Body of pancreas (tissue), 4 donors: ENCODE measurements around the gene RCN2. TPM values are rescaled to one million over a fixed set of nuclear protein-coding genes. Genes with fewer than 3 reads are reported as not detected.
A peak's percentile ranks its signal among the peaks of the same experiment; 100 is the strongest.

Experiments used
- ATAC-seq: fragments of 150-250 bp; one replicate; pipeline ENCODE4 v1.9.1; 2016
- DNase-seq, 4 donors: peaks; one replicate each; pipeline ENCODE4 v3.0.0-alpha.2; 2019
- H3K27ac ChIP-seq, 4 donors: fragments of 200-600 bp; sonication (generic); 1 replicate in 3 of 4; 2 replicates in 1 of 4; pipeline versions ENCODE4 v1.5.1 to v1.6.1; 2016 to 2019; ENCODE audit warnings: mild to moderate bottlenecking in 1 of 4, mixed read lengths in 1 of 4, moderate library complexity in 1 of 4
- H3K27me3 ChIP-seq, 2 donors: fragments of 200-600 bp; sonication (generic); one replicate each; pipeline ENCODE4 v1.6.0; 2016; ENCODE audit warnings: mild to moderate bottlenecking in 1 of 2
- H3K36me3 ChIP-seq, 2 donors: fragments of 200-600 bp; sonication (generic); replicated peaks in 1 of 2; 2 replicates each; pipeline ENCODE4 v1.5.1; 2016; ENCODE audit warnings: low read depth in 2 of 2; ENCODE audit not compliant: insufficient read depth in 1 of 2
- H3K4me1 ChIP-seq: fragments of 200-600 bp; sonication (generic); one replicate; pipeline ENCODE4 v1.6.0; 2016
- H3K4me3 ChIP-seq, 2 donors: fragments of 200-600 bp; sonication (generic); 1 replicate in 1 of 2; 2 replicates in 1 of 2; pipeline ENCODE4 v1.5.1; 2016 to 2019
- H3K9me3 ChIP-seq, 3 donors: fragments of 200-600 bp; sonication (generic); 1 replicate in 2 of 3; 2 replicates in 1 of 3; pipeline ENCODE4 v1.5.1; 2016
- POLR2A ChIP-seq, 3 donors: fragments of 450-650 bp; IDR thresholded peaks; one replicate each; pipeline ENCODE4 v1.6.1; 2016; ENCODE audit warnings: antibody characterized with exemption in 3 of 3, mild to moderate bottlenecking in 2 of 3
- WGBS, 2 donors: methylation state at CpG; one replicate each; pipeline ENCODE4 v1.1.5; 2017; 5-methylcytosine and 5-hydroxymethylcytosine counted together
- intact Hi-C: fragments of 100-400 bp; cut with DNase I; formaldehyde crosslinking; loops from one replicate; pipeline ENCODE4 v1.15.1; 2023
- total RNA-seq, 2 donors: library from RNA; depleted of rRNA; stranded (reverse); fragments of >200 nt; gene quantifications; one replicate each; pipeline ENCODE4 v1.1.0, GENCODE V29; 2016
- TF ChIP-seq, protein P1 (sequence below), 7 experiments: fragments of 450-650 bp in 4 of 7; fragments of 200-600 bp in 3 of 7; sonication (generic) in 3 of 7; IDR thresholded peaks; one replicate each; pipeline ENCODE4 v1.5.1; 2016 to 2019; ENCODE audit warnings: antibody characterized with exemption in 7 of 7

RCN2 gene
- total RNA-seq, 2 donors from 2014 or later = 22.8 to 25.1 TPM

DNA sequence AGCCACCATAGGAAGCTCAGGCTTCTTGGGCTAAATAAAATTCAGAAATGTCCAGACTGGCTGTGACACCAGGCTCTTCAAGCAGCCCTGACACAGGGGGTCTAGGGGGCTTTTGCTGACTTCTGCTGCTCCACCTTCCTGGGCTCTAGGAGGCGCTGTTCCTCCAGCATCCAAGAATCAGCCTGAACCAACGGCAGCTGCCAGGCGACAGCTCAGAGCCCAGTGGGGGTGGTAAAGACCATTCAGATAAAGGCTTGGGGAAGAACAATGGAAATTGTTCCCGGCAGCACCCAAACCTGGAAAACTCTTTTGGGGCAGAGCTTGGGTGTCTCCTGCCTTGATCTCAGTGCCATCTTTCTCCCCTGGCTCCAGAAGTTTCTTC lies 41.8 kb downstream of the RCN2 start:
- ATAC-seq = no peak
- no peaks in the 10 kb centered on the region for H3K36me3 ChIP-seq
- H3K27me3 ChIP-seq = no peaks in the 10 kb centered on the region
- peak in 2 of 4 donors; percentile 36 to 39 for DNase-seq
- intact Hi-C loops = no loop called here
- no peak overlapping the region for H3K27ac ChIP-seq
- H3K4me1 ChIP-seq = no peaks in the 10 kb centered on the region
- H3K4me3 ChIP-seq = no peak overlapping the region
- no peaks in the 10 kb centered on the region for H3K9me3 ChIP-seq
- WGBS, 2 donors = 14 to 15% methylated on average over 2 to 4 of the region's 4 CpGs
- TF ChIP-seq, protein P1, sequence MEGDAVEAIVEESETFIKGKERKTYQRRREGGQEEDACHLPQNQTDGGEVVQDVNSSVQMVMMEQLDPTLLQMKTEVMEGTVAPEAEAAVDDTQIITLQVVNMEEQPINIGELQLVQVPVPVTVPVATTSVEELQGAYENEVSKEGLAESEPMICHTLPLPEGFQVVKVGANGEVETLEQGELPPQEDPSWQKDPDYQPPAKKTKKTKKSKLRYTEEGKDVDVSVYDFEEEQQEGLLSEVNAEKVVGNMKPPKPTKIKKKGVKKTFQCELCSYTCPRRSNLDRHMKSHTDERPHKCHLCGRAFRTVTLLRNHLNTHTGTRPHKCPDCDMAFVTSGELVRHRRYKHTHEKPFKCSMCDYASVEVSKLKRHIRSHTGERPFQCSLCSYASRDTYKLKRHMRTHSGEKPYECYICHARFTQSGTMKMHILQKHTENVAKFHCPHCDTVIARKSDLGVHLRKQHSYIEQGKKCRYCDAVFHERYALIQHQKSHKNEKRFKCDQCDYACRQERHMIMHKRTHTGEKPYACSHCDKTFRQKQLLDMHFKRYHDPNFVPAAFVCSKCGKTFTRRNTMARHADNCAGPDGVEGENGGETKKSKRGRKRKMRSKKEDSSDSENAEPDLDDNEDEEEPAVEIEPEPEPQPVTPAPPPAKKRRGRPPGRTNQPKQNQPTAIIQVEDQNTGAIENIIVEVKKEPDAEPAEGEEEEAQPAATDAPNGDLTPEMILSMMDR (IDR thresholded peaks at IDR 0.05) = peak in 4 of 7 experiments; percentile 14 to 36 (median 22)
- TF ChIP-seq POLR2A (IDR thresholded peaks at IDR 0.05) = no peak

- H3K36me3 ChIP-seq = no peaks in the 10 kb centered on the region
- H3K4me3 ChIP-seq = no peak overlapping the region
- no peak for ATAC-seq
- H3K27ac ChIP-seq = no peak overlapping the region
- WGBS, 2 donors = 84 to 93% methylated on average over 2 of the region's 2 CpGs
- intact Hi-C loops = no loop called here
- no peaks in the 10 kb centered on the region for H3K9me3 ChIP-seq
- DNase-seq = no peak
- no peak for TF ChIP-seq POLR2A (IDR thresholded peaks at IDR 0.05)
- TF ChIP-seq, protein P1 (IDR thresholded peaks at IDR 0.05) = no peak
- no peaks in the 10 kb centered on the region for H3K4me1 ChIP-seq
- H3K27me3 ChIP-seq = no peaks in the 10 kb centered on the region
Observed at GRCh38 chr15:76973906-76974305, 42.4 kb downstream of the RCN2 start.

- WGBS, 2 donors = 76 to 87% methylated on average over 4 of the region's 4 CpGs
- Histone ChIP-seq H3K27me3 (no peaks in the 10 kb centered on the region), H3K4me3 (no peak overlapping the region), H3K36me3 (no peaks in the 10 kb centered on the region), H3K4me1 (no peaks in the 10 kb centered on the region), H3K27ac (no peak overlapping the region), H3K9me3 (no peaks in the 10 kb centered on the region)
- TF ChIP-seq, protein P1 (IDR thresholded peaks at IDR 0.05) = no peak
- TF ChIP-seq POLR2A (IDR thresholded peaks at IDR 0.05) = no peak
- intact Hi-C loops = no loop called here
- ATAC-seq = no peak
- DNase-seq = no peak
Observed at GRCh38 chr15:76974456-76975036, 43.0 kb downstream of the RCN2 start.

DNA sequence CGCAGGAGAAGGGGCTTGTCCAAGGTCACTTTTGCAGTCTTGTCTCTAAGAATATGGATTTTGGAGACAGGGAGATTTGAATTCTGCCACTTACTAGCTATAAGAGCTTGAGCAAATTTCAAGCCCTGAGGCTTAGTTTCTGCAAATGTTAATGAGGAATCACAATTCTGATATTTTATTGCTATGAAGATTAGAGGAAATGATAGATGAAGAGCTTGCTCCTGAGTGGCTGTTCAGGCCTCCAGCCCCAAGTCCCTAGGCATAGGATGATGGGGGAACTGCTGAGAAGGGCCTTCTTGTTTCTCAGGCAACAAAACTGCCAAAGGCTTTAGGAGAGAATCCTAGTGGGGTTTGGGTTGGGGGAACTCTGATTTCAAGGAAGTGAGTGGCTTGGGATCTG lies 44.6 kb downstream of the RCN2 start:
- ATAC-seq = no peak
- no peaks in the 10 kb centered on the region for H3K36me3 ChIP-seq
- no peak for DNase-seq
- H3K4me3 ChIP-seq = no peak overlapping the region
- WGBS, 2 donors = 76% methylated on average over 1 of the region's 1 CpG; no CpG with 5 or more reads in 1 of the 2 donors
- no peaks in the 10 kb centered on the region for H3K27me3 ChIP-seq
- no peaks in the 10 kb centered on the region for H3K4me1 ChIP-seq
- no peak for TF ChIP-seq POLR2A (IDR thresholded peaks at IDR 0.05)
- TF ChIP-seq, protein P1 (IDR thresholded peaks at IDR 0.05) = no peak
- intact Hi-C loops = no loop called here
- no peak overlapping the region for H3K27ac ChIP-seq
- no peaks in the 10 kb centered on the region for H3K9me3 ChIP-seq

- intact Hi-C loops = no loop called here
- no peaks in the 10 kb centered on the region for H3K36me3 ChIP-seq
- no peak overlapping the region for H3K4me3 ChIP-seq
- DNase-seq = no peak
- ATAC-seq = no peak
- no peaks in the 10 kb centered on the region for H3K9me3 ChIP-seq
- WGBS, 2 donors = 89 to 90% methylated on average over 5 of the region's 5 CpGs
- no peaks in the 10 kb centered on the region for H3K27me3 ChIP-seq
- TF ChIP-seq, protein P1 (IDR thresholded peaks at IDR 0.05) = no peak
- no peak for TF ChIP-seq POLR2A (IDR thresholded peaks at IDR 0.05)
- H3K4me1 ChIP-seq = no peaks in the 10 kb centered on the region
- no peak overlapping the region for H3K27ac ChIP-seq
Observed at GRCh38 chr15:76976572-76977270, 45.2 kb downstream of the RCN2 start.
